H54 (cell line): ENCODE measurements around the gene TRIM2.

ENCODE experiments used
- DNase-seq: peaks from one replicate; pipeline ENCODE4 v3.0.0; 2011; ENCODE audit warnings: low spot score, mixed read lengths; ENCODE audit not compliant: insufficient read length
- FAIRE-seq: peaks from 3 replicates; lab custom pipeline; 2011; peaks lifted over from hg19 to GRCh38; lab: Jason Lieb, UNC
- POLR2A ChIP-seq: IDR thresholded peaks from 2 replicates; pipeline ENCODE4 v1.6.1; 2011; ENCODE audit warnings: low read depth, mild to moderate bottlenecking, low read length

Gene TRIM2

DNA sequence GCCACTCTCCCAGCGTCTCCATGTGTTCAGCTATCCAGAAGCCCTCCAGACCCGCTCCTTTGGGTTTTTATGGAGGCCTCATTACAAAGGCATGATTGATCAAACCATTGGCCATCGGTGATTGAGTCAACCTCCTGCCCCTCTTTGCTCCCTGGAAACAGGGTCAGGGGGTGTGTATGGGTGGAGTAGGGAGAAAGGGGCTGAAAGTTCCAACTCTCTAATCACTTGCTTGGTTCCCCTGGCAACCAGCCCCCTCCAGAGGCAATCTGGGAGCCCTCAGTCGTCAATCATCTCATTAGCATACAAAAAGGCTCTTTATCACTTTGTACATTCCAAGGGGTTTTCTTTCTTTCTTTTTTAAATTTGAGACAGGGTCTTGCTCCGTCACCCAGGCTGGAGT, 2.3 kb downstream of the TRIM2 start:
- no peak for TF ChIP-seq POLR2A
- FAIRE-seq (no peak), DNase-seq (no peak)

DNA sequence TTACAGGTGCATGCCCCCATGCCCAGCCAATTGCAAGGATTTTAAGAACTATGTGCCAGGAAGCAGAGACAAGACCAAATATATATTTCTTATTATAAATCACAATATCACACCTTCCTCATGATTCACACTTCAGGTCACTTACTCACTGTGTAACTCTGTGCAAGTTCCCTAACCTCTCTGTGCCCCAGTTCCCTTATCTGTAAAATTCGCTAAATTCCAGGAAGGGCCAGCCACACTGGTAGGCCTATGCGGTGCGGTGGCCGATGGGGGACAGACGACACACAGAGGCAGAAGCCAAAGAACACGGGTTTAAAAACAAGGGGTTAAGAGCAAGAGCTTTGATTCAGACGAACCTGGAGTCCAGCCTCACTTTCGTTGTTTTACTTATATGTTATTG, 2.8 kb downstream of the TRIM2 start:
- no peak for FAIRE-seq
- TF ChIP-seq POLR2A = no peak
- no peak for DNase-seq

DNA sequence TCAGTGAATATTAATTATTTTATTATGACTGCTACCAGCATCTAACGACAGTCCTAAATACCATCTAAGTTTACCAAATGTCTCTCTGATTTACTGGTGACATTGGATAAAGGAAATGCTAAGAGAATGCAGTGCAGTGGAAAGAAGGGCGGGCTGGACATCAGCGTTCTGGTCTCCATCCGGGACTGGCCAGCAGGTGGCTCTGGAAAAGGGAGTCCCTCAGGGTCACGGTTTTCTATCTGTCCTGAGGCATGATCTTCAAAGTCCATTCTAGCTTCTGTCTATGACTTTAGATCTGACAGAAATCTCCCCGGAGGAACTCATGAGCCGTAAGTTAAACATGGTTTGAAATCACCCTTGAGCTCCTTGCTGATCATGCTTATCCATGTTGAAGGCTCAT, 3.3 kb downstream of the TRIM2 start:
- DNase-seq (no peak), FAIRE-seq (no peak)
- TF ChIP-seq POLR2A = no peak

DNA sequence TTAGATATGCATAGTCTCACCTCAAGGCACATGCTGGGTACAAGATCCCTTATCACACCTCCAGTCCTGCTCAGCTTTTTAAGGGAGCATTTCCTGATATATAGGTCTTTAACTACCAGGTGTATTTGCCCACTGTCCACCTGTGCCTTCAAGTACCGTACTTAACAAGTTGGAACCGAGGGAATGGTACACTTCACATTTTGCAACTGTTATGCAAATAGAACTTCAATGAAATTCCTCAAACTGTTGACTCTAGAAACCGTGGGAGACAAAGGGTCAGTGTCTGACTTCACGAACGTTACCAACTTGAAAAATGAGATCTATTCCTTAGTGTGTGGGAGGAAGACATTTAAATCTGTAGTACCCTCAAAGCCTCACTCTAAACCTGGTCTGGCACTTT, 5.2 kb downstream of the TRIM2 start:
- FAIRE-seq (no peak), DNase-seq (no peak)
- TF ChIP-seq POLR2A = no peak

DNA sequence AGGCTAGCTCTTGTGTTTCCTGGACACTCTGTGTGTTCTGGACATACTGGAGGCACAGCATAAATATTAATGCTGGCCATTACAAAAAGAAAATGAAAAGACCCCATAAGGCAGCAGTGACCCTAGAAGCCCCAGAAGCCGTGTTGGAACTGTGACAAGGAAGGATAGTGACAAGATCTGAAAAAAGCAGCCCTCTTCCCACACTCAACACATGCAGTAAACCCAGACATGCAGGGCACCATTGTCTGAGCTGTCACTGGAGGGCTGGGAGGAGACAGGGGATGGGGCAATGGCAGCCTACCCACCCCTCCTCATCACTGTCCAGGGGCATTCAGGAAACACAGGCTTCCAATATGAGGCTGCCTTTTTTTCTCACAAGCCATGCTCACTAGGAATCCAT, 6.5 kb downstream of the TRIM2 start:
- TF ChIP-seq POLR2A = no peak
- FAIRE-seq = no peak
- DNase-seq = no peak

DNA sequence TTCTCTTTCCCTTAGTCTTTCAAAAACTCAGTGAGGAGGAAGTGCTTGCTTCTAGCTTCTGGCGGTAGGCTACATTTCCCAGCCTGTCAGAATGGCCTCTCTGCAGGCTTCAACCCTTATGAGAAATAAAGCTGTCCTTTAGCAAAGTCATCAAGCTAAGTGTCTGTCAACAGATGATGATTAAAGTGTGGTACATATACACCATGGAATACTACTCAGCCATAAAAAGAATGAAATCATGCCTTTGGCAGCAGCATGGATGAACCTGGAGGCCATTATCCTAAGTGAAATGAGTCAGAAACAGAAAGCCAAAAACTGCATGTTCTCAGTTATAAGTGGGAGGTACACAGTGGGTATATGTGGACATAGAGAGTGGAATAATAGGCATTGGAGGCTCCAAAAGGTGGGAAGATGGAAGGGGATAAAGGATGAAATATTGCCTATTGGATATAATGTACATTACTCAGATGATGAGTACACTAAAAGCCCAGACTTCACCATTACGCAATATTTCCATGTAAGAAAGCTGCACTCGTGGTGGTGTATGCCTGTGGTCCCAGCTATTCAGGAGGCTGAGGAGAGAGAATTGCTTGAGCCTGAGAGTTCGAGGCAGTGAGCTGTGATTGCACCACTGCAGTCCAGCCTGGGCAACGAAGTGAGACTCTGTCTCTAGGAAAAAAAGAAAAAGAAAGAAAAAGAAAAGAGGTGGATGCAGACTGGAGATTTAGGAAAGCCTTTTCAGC, 7.9 kb downstream of the TRIM2 start:
- FAIRE-seq (no peak), DNase-seq (no peak)
- no peak for TF ChIP-seq POLR2A

DNA sequence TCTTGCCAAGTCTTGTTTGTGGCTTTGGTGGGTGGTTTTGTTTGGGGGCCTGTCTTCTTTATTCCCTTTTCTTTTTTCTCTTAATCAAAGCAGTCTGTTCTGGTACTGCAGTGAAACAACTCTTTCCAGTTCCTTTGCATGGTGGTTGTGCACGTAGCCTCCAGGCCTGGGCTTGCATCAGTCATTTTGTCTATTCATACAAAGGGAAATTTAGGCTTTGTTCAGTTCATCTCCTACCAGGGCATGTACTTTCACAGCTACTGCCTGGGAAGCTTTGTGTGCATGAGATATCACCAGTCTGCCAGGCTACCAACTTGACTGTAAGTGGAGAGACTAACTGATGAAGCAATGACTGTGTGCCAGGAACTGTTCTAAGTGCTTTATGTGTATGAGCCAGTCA, 8.5 kb downstream of the TRIM2 start:
- no peak for TF ChIP-seq POLR2A
- FAIRE-seq (no peak), DNase-seq (no peak)

DNA sequence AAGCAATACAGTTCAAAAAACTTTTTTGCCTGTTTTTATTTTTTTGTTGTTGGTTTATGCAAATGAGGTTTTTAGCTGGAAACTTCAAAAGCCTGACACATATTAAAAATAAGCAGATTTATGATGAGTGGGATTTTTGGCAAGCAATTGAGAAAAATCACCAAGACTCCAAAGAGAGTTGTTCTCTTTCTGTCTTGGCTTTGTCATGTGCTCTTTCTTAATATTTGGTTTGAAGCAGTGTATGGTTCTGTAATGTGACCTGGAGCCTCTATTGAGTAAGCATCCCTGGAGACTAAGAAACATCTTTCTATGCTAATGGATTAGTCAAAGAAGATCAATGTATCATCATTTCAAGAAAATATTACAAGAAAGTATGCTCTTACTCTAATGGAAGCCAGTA, 11.7 kb downstream of the TRIM2 start:
- TF ChIP-seq POLR2A = no peak
- DNase-seq (no peak), FAIRE-seq (no peak)

DNA sequence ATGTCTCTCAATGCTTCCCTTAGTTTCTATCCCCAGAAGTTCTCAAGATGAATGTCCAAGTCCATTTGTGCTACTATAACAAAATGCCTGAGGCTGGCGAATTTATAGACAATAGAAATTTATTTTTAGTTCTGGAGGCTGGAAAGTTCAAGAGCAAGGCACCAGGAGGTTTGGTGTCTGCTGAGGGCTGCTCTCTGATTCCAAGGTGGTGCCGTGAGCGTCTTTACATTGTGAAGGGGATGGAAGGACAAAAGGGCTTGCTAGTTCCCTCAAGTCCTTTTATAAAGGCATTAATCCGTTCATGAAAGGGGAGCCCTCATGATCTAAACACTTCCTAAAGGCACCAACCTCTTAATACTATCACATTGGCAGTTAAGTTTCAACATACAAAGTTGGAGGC, 12.3 kb downstream of the TRIM2 start:
- FAIRE-seq = no peak
- TF ChIP-seq POLR2A = no peak

DNA sequence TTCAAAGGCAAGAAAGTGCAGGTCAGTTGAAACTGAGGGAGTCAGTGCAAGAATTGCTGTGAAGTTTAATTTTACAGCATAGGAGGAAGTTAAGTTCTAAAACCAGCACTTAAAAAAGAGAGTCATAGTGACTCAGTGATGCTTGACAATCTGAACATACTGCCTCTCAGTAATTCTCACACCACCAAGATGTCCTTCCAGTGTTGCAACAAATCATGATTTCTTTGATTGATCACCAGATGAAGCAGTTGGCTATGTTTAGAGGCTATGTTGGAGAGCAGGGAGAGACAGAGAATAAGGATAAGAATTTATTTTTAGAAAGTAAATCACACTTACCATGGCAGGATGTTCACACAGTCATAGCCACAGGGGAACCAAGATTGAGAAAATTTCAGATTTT, 13.2 kb downstream of the TRIM2 start:
- FAIRE-seq (no peak), DNase-seq (no peak)
- no peak for TF ChIP-seq POLR2A

More for the DNA sequence above, 12.3 kb downstream of the TRIM2 start:
- no peak for DNase-seq

DNA sequence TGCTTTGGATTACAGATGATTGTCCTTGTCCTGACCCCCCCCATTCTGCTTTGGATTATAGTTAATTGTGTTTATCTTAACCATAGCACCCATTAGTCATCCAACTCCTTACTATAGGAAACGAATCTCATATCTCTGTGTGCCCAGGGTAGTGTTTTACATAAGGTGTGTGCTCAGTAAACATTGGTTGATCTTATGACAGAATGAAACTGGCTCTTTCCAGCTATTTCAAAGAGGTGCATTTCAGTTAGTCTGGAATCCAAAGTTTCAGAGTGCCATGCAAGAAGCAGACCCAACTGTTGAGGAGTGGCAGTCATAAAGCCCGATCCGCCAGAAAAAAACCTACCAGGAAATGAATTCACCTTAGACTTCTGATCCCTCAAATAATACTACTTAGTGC, 14.7 kb downstream of the TRIM2 start:
- no peak for DNase-seq
- TF ChIP-seq POLR2A = no peak
- FAIRE-seq = no peak

DNA sequence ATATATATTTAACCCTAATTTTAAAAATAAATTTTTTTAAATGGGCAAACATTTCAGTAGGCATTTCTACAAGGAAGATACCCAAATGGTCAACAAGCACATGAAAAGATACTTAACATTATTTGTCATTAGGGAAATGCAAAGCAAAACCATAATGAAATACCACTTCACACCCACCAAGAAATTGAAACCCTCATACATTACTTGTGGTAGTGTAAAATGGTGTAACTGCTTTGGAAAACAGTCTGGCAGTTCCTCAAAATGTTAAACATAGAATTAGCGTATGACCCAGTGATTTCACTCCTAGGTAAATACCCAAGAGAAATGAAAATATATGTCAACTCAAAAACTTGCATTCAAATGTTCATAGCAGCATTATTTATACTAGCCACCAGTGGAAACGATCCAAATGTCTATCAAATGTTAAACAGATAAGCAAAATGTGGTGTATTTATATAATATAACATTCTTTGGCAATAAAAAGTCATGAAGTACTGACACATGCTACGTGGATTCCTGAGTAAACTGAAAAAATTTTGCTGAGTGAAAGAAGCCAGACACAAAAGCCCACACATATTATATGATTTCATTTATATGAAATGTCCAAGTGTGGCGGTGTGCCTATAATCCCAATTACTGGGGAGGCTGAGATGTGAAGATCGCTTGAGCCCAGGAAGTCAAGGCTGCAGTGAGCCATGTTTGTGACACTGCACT, 16.6 kb downstream of the TRIM2 start:
- DNase-seq (no peak), FAIRE-seq (no peak)
- no peak for TF ChIP-seq POLR2A

DNA sequence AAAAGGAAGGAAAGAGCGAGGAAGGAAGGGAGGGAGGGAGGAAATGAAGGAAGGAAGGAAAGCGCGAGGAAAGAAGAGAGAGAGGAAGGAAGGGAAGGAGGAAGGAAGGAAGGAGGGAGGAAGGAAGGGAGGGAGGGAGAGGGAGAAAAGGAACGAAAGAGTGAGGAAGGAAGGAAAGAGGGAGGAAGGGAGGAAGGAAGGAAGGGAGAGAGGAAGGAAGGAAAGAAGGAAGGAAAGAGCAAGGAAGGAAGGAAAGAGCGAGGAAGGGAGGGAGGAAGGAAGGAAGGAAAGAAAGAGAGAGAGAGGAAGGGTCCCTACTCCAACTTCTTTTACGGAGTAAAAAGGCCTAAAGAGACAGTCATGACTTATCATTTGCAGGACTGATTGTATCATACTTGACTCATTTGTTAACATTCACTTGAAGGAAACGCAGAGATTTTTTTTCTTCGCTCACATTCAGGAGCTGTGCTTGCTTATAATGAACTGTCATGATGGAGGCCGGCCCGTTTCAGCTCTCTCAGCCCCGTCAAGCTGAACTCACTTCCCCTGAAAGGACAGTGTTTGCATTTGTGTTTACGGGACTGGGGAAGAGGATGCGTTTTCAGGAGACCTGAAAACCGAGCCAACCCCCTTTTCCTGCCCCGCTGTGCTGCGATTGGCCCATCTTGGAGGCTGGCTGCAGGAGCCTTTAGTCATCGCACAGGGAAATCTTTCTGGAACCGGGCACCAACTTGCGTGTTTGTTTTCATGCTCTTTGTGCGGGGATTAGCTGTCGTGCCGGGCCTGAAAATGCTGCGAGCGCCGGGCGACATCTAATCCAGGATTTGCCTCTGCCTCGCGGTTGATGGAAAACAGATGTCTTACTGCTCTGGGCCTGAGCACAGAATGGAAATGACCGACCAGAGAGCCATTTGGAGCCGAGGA, 17.8 kb downstream of the TRIM2 start:
- no peak for TF ChIP-seq POLR2A
- peak; percentile 47 for DNase-seq
- FAIRE-seq = no peak

DNA sequence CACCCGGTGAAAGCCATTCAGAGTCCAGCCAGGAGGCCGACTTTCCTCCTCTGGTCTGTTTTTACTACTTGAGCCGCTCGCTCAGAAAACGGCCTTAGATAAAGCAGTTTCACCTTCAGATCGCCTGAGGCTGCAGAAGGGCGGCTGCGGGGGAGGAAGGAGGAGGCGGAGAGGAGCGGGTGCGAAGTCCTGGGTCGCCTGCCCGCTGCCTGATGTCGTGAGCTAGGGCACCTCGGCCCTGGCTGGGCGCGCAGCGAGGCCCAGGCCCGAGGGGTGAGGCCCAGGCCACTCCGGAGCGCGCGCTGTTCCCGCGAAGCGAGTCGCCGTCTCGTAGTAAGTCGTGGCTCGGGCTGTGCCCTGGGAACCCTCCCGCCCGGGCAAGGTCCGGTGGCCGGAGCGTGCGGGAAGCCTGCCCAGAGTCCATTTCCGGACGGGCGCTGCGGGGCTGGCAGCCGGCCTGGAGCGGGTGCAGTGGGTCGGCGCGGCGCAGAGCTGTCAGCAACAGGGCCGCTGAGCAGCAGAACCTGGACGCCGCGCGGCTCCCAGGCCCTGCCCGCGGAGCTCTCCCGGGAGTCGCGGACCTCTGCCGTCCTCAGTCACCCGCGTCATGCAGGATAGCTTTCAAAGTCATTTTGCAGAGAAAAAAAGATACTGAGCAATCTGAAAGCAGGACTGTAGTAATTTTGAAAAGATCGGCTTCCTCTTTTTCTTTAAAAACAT, 18.6 kb downstream of the TRIM2 start:
- DNase-seq (no peak), FAIRE-seq (no peak)
- 0 out of 2 replicates have a peak, but pooled peaks have one; percentile 13 for TF ChIP-seq POLR2A
